Hematopoietic multipotent progenitor cell treated with erythropoietin and hydrocortisone succinate and interleukin-3 and kit ligand, for 4 days (in vitro differentiated cells): ENCODE data around the gene PRKAG2.

Experiments
- DNase-seq: peaks from one replicate; pipeline ENCODE4 v3.0.0-alpha.2; 2015

PRKAG2 gene

GRCh38 chr7:151684408-151685175 is 192.3 kb downstream of the PRKAG2 start:
- DNase-seq: no peak

- no peak for DNase-seq
Measured at GRCh38 chr7:151683615-151684407, 193.1 kb downstream of the PRKAG2 start.

DNA sequence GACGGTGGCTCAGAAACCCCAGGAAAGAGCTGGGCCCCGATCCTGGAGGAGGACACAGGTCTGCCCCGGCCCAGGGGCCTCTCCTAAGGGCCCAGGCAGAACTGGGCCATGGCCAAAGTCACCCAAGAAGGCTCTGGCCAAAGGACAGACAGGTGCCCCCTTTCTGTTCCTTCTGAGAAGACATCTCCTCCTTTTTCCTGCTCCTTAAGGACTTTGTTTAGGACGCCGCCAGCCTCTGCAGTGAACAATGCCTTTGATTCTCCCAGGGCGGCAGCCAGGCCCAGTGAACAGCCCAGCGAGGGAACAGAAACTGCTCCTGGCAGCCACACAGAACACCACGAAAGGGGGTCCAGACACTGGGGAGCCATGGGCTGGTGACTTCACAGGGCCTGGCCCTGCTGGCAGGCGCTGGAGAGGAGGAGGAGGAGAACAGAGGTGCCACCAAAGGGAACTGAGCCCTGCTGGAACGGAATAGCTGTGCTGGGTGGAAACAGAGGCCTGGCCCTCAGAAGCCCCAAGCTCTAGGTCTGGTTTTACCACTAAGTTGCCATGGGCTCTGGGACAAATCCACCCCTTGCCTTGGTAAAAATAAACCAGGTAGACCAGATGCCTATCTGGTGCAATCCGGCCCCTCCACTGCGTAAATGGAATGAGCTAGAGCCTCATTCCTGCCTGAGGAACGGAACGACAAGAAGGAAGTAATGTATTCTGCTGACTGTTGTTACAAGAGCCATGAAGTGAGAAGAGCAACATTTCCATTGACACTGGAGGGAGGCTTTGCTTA is 193.9 kb downstream of the PRKAG2 start:
- DNase-seq: no peak

- no peak for DNase-seq
Measured at GRCh38 chr7:151681726-151682125, 195.2 kb downstream of the PRKAG2 start.

- no peak for DNase-seq
Measured at GRCh38 chr7:151680810-151681209, 196.1 kb downstream of the PRKAG2 start.

GRCh38 chr7:151679881-151680612 is 196.9 kb downstream of the PRKAG2 start:
- peak; percentile 80 for DNase-seq

DNA sequence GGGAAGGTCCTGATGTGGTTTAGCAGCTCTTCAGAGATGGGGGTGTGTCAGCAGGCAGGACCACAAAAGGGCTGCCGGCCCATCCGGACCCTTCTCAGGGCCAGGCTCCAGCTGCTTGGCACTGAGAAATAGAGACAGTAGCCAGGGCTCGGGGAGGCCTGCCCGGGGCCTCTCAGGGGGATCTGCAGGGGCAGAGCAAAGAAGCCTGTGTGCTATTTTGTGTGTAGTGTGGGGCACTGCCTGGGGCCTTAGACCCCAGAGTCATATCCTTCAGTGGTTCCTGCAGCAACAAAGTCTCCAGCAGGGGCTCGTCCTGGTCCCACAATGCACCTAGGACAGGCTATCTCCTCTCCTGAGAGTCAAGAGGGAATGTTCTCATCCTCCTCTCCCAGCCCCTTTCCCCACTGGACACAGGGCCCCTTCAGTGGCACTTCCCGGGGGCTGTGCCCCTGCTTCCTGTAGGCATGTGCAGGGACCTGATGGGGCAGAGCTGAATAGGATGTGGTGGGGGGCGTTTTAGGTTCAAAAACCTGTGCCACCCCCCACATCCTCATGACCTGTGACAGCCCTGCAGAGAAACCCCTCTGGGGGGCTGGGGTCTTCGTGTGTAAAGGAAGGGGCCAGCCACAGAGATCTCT is 197.7 kb downstream of the PRKAG2 start:
- peak; percentile 39 for DNase-seq

- no peak for DNase-seq
Measured at GRCh38 chr7:151678227-151678604, 198.7 kb downstream of the PRKAG2 start.

GRCh38 chr7:151677581-151678226 is 199.2 kb downstream of the PRKAG2 start:
- DNase-seq: peak; percentile 82

DNA sequence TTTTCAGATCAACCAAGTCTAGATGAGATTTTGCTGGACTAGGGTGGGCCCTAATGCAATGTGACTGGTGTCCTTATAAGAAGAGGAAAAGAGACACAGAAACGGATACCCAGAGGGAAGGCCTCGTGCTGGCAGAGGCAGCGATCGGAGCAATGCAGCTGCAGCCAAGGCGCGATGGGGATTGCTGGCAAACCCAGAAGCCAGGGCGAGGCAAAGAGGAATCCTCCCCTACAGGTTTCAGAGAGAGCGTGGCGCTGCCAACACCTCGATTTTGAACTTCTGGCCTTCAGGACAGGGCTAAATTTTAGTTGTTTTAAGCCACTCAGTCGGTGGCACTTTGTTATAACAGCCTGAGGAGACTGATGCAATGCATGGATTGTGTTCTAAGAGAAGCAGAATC is 200.2 kb downstream of the PRKAG2 start:
- DNase-seq: no peak

DNA sequence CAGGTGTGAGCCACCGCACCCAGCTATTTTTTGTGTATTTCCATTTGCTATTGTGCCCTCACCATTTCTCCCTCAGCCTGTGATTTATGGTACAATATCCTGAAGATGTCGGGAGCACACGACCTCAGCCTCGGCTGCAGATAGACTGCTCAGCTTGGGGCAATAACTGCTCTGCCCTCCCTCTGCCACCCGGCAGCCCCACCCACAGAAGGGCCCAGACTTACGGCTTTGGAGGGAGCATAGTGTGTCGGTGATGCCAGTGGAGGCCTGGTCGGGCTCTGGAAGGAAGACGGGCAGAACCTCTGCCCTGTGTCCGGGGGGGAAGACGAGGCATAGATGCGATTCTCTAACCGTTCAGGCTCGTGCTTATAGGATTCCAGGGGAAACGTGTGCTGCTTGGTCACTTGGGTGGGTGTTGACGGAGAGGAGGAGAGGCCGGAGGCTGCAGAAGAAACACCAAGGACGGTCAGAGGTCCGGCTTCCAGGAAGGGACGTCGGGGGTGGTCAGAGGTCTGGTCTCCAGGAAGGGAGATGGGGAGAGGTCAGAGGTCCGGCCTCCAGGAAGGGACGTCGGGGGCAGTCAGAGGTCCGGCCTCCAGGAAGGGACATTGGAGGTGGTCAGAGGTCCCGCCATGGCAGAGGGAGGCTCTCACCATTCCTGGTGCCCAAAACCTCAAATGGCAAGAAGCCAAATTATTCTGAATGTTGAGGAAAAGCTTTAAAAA is 201.6 kb downstream of the PRKAG2 start:
- DNase-seq: no peak

DNA sequence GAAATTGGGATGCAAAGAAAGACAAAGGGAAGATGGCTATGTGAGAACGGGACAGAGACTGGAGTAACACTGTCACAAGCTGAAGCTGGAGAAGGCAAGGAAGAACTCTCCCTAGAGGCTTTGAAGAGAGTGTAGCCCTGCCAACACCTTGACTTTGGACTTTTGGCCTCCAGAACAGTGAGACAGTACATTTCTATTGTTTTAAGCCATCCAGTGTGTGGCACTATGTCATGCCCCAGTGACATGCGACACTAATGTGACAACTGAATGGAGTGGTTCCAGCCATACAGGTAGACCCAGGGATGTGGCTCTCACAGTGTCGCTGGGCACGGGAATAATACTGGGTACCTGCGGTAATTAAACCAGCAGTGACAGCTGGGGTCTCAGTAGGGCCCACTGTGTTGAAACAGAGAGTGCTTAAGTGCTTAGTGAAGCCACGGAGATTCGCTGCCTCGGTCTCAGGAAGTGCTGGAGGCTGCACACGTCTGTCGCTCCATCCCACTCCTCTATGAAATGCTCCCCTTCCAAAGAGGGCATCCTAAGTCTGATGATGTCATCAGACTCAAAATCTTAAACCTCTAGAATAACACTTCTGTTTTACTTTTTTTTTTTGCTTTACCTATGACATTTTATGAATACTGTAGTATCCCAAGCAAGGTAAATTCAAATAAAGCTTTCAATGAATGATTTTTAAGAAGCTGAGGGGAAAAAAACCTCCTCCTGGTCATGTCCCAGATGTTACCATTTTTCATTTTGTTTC is 202.6 kb downstream of the PRKAG2 start:
- DNase-seq: no peak

DNA sequence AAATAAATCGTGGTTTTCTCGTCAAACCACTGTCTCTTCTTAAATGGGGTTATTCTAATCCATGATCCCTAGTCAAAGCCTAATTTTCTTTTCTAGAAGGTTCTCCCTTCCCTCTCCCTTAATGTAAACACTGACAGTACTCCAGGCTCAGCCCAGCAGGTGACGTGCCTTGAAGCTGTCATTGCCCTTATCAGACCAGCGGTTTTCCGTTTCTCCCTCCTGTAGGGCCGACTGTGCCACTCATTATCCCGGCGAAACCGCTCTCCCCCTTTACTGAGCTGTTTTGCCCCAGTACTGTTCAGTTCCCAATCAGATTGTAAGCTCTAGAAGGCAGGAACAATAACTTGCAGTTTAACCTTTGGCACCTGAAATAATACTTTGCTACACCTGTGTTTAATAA is 203.7 kb downstream of the PRKAG2 start:
- DNase-seq: peak; percentile 50

DNA sequence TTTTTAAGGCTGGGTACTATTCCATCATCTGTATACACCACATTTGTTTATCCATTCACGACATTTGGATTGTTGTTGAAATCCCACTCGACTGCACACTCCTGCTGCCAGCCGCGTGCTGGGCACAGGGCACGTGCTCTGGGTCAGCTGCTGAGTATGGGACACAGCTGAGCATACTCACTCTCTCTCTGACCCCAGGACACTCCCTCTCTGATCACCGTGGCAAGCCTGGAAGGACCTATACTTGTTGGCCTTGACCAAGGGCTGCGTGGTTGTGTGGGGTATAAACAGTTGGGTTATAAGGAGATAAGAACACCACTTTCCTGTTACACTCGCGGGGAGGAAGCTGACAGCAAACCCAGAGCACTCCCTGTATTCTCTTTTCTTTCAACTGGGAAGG is 204.2 kb downstream of the PRKAG2 start:
- peak; percentile 87 for DNase-seq

- DNase-seq: no peak
Measured at GRCh38 chr7:151671514-151671913, 205.4 kb downstream of the PRKAG2 start.

DNA sequence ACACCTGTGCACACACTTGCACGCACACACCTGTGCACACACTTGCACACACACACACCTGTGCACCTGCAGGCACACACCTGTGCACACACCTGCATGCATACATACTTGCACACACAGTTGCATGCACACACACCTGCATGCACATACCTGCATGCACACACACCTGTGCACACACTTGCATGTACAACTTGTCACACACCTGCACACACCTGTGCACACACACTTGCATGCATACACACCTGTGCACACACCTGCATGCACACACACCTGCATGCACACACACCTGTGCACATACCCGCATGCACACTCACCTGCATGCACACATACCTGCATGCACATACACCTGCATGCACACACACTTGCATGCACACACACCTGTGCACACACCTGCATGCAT is 207.2 kb downstream of the PRKAG2 start:
- no peak for DNase-seq

DNA sequence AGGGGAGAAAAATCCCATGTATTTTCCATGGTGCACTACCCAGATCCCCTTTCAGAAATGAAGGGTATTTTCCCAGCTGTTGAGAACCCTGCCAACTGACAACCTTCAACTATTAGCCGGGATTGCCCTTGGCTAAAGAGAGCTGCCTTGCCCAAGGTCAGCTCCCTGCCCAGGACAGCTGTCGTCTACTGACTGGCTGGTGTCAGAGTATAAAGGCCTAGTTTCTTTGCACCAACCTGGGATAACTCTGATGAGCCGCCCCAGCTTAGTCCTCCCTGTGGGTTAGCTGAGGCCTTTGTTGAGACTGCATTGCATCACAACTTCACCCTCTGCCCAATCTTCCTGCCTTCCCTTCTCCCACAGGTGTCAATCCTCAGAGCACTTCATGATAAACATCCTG is 210.0 kb downstream of the PRKAG2 start:
- no peak for DNase-seq

- no peak for DNase-seq
Measured at GRCh38 chr7:151665368-151665767, 211.5 kb downstream of the PRKAG2 start.

- no peak for DNase-seq
Measured at GRCh38 chr7:151664268-151664667, 212.6 kb downstream of the PRKAG2 start.

- no peak for DNase-seq
Measured at GRCh38 chr7:151663382-151664100, 213.4 kb downstream of the PRKAG2 start.
